ENCODE results near the gene CCSER1. TPM values are rescaled to one million over a fixed set of nuclear protein-coding genes. Genes with fewer than 3 reads are reported as not detected.

CCSER1 gene
- polyA plus RNA-seq, 1 donor from 2014 or later = 20.8 TPM

- H3F3A ChIP-seq (ENCODE audit: insufficient read depth, low read length, poor library complexity, severe bottlenecking) = no peaks in the 10 kb centered on the region
- no peak overlapping the region for H3K4me3 ChIP-seq (ENCODE audit: low read length)
- H3K27me3 ChIP-seq (ENCODE audit: insufficient read depth, low read depth, low read length) = no peaks in the 10 kb centered on the region
- H2AFZ ChIP-seq (ENCODE audit: low read depth, low read length) = no peak overlapping the region
- H3K27ac ChIP-seq (ENCODE audit: low read length) = no peak overlapping the region
- no peak overlapping the region for H3K4me2 ChIP-seq (ENCODE audit: low read length)
- H3K79me2 ChIP-seq (replicated peaks; ENCODE audit: insufficient read depth, low read length) = no peaks in the 10 kb centered on the region
- no peak overlapping the region for H3K9ac ChIP-seq (ENCODE audit: low read length)
- H4K20me1 ChIP-seq (ENCODE audit: insufficient read depth) = no peaks in the 10 kb centered on the region
- TF ChIP-seq EP300 (conservative IDR thresholded peaks at IDR 0.05; ENCODE audit: poor library complexity, severe bottlenecking) (no peak), RAD21 (conservative IDR thresholded peaks at IDR 0.05) (no peak), MXI1 (conservative IDR thresholded peaks at IDR 0.05; ENCODE audit: poor library complexity, severe bottlenecking) (no peak), TAF1 (IDR thresholded peaks at IDR 0.05; ENCODE audit: low read depth) (no peak), CTCF (IDR thresholded peaks at IDR 0.05; ENCODE audit: poor library complexity, severe bottlenecking) (no peak), REST (IDR thresholded peaks at IDR 0.05; ENCODE audit: borderline replicate concordance) (no peak), POLR2AphosphoS5 (IDR thresholded peaks at IDR 0.05) (no peak), SMC3 (conservative IDR thresholded peaks at IDR 0.05; ENCODE audit: poor library complexity) (no peak), EZH2 (IDR thresholded peaks at IDR 0.05; ENCODE audit: borderline replicate concordance, insufficient read depth, low read length, poor library complexity, severe bottlenecking) (no peak)
- H3K36me3 ChIP-seq (ENCODE audit: insufficient read depth, low read length) = no peaks in the 10 kb centered on the region
- H3K9me3 ChIP-seq (ENCODE audit: low read length) = no peaks in the 10 kb centered on the region
- H3K9me2 ChIP-seq (ENCODE audit: insufficient read depth, low read length) = no peaks in the 10 kb centered on the region
Measured at GRCh38 chr4:90606781-90607180, 479.6 kb downstream of the CCSER1 start.

GRCh38 chr4:90614371-90614770 lies 487.2 kb downstream of the CCSER1 start:
- no peaks in the 10 kb centered on the region for H3K9me2 ChIP-seq (ENCODE audit: insufficient read depth, low read length)

More at GRCh38 chr4:90614371-90614770, 487.2 kb downstream of the CCSER1 start:
- H3K27me3 ChIP-seq (ENCODE audit: insufficient read depth, low read depth, low read length) = no peaks in the 10 kb centered on the region
- no peak overlapping the region for H2AFZ ChIP-seq (ENCODE audit: low read depth, low read length)
- TF ChIP-seq RAD21 (conservative IDR thresholded peaks at IDR 0.05) (no peak), MXI1 (conservative IDR thresholded peaks at IDR 0.05; ENCODE audit: poor library complexity, severe bottlenecking) (no peak), CTCF (IDR thresholded peaks at IDR 0.05; ENCODE audit: poor library complexity, severe bottlenecking) (no peak), EZH2 (IDR thresholded peaks at IDR 0.05; ENCODE audit: borderline replicate concordance, insufficient read depth, low read length, poor library complexity, severe bottlenecking) (no peak), EP300 (conservative IDR thresholded peaks at IDR 0.05; ENCODE audit: poor library complexity, severe bottlenecking) (no peak), TAF1 (IDR thresholded peaks at IDR 0.05; ENCODE audit: low read depth) (no peak), REST (IDR thresholded peaks at IDR 0.05; ENCODE audit: borderline replicate concordance) (no peak), SMC3 (conservative IDR thresholded peaks at IDR 0.05; ENCODE audit: poor library complexity) (no peak), POLR2AphosphoS5 (IDR thresholded peaks at IDR 0.05) (no peak)
- H3K9ac ChIP-seq (ENCODE audit: low read length) = no peak overlapping the region
- H3K36me3 ChIP-seq (ENCODE audit: insufficient read depth, low read length) = no peaks in the 10 kb centered on the region
- H3K79me2 ChIP-seq (replicated peaks; ENCODE audit: insufficient read depth, low read length) = no peaks in the 10 kb centered on the region
- H3K9me3 ChIP-seq (ENCODE audit: low read length) = no peaks in the 10 kb centered on the region
- H4K20me1 ChIP-seq (ENCODE audit: insufficient read depth) = no peaks in the 10 kb centered on the region
- no peak overlapping the region for H3K4me3 ChIP-seq (ENCODE audit: low read length)
- H3K4me2 ChIP-seq (ENCODE audit: low read length) = no peak overlapping the region
- no peak overlapping the region for H3K27ac ChIP-seq (ENCODE audit: low read length)
- no peaks in the 10 kb centered on the region for H3F3A ChIP-seq (ENCODE audit: insufficient read depth, low read length, poor library complexity, severe bottlenecking)

All from neural cell (in vitro differentiated cells).